Measurements from ENCODE around the gene GCDH.
A peak's percentile ranks its signal among the peaks of the same experiment; 100 is the strongest.

The GCDH gene

DNA sequence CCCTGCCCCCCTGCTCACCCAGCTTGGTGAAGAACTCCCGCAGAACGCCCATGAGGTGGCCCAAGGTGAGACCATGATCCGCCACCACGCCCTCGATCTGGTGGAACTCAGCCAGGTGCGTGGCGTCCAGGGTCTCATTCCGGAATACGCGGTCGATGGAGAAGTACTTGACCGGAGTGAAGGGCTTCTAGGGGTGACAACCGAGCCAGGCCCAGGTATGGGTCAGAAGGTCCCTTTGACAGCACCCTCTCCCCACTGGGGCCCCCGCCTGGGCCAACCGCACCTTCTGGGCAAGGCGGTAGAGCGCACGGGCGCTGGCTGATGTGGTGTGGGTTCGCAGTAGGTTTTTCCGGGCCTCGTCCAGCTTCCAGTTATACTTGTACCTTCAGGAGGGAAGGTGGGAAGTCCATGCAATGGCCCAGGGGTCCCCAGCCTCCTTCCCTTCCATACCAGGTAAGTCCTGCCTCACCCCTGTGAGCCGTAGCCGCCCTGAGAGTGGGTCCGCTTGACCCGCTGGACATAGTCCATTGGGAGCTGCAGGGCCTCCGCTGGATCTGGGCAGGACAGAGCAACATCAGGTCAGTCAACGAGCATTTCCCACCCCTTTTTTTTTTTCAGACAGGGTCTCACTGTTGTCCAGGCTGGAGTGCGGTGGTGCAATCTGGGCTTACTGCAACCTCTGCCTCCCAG is 33.8 kb downstream of the GCDH start:
- TF ChIP-seq, protein P1, sequence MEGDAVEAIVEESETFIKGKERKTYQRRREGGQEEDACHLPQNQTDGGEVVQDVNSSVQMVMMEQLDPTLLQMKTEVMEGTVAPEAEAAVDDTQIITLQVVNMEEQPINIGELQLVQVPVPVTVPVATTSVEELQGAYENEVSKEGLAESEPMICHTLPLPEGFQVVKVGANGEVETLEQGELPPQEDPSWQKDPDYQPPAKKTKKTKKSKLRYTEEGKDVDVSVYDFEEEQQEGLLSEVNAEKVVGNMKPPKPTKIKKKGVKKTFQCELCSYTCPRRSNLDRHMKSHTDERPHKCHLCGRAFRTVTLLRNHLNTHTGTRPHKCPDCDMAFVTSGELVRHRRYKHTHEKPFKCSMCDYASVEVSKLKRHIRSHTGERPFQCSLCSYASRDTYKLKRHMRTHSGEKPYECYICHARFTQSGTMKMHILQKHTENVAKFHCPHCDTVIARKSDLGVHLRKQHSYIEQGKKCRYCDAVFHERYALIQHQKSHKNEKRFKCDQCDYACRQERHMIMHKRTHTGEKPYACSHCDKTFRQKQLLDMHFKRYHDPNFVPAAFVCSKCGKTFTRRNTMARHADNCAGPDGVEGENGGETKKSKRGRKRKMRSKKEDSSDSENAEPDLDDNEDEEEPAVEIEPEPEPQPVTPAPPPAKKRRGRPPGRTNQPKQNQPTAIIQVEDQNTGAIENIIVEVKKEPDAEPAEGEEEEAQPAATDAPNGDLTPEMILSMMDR (IDR thresholded peaks at IDR 0.05; ENCODE audit: control insufficient read depth, insufficient read depth, low read depth, low read length, missing control alignments), result no peak
- no peak for DNase-seq (ENCODE audit: low read depth)
- no peak overlapping the region for H3K4me3 ChIP-seq (ENCODE audit: control insufficient read depth, low read depth, low read length)

DNA sequence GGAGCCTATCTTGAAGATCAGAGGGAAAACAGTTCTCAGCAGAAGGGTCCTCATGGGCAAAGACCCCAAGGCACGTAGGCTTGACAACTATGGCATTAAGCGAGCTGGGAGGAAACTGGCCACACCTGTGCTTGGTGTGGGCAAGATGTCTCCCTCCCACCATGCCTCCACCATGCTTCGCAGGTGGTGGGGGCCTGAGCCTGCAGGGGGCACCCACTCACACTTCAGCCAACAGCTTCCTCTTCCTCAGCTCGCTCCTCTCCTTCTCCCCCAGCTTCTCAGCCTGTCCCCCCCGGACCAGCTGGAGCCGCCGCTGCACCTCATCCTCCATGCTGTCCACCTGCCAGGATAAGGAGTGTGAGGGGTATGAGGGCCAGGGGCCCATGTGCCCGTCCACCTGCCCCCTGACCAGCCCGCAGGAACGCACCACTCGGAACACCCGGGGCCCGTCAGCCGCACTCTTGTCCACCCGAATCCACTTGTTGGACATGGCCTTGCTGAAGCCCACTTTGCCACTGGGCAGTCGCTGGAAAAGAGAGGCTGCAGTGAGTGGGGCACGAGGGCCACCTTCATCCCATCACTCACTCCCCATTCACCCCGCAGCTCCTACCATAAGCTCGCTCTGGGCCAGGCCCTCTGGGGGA is 39.2 kb downstream of the GCDH start:
- TF ChIP-seq, protein P1 (IDR thresholded peaks at IDR 0.05; ENCODE audit: control insufficient read depth, insufficient read depth, low read depth, low read length, missing control alignments), result no peak
- DNase-seq (ENCODE audit: low read depth), result no peak
- H3K4me3 ChIP-seq (ENCODE audit: control insufficient read depth, low read depth, low read length), result no peak overlapping the region

DNA sequence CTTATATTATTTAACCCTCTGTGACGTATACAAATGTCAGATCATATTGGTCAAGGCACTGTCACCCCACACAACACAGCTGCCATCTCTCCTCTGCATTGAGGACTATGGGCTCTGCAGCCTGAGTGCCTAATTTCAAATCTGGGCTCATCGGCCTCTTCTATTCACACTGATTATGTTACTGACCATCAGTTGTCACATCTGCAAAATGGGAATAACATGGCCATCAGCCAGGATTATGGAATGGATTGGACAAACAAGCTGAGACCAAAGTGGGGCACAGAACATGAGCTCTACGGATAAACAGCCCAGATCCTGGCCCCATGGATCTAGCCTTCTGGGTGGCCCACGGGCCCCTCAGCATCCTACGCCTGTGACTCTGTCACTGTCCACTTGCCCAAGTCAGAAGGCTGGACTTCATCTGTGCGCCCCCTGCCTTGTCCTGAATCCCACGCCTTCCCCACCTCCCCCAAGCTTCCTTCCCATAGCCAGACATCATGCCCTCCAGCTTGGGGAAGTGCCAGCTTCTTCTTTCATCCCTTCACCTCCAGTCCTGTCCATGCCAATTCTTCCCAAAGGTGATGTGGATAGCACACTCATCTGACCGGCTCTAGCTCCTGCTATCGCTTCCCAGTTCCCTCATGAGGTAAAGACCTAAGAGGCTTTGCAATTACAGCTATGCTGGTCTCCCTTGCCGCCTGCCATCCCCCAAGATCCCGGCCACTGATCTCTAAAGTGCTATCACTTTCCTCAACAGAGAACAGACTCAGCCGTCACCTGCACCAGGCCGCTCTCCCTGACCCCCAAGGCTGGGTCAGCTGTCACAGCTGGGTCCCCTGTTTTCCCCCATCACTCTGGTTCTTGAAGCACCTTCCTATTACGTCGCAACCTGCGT is 41.7 kb downstream of the GCDH start:
- H3K4me3 ChIP-seq (ENCODE audit: control insufficient read depth, low read depth, low read length), result peak overlapping the region; percentile 89
- no peak for DNase-seq (ENCODE audit: low read depth)
- TF ChIP-seq, protein P1 (IDR thresholded peaks at IDR 0.05; ENCODE audit: control insufficient read depth, insufficient read depth, low read depth, low read length, missing control alignments), result no peak

DNA sequence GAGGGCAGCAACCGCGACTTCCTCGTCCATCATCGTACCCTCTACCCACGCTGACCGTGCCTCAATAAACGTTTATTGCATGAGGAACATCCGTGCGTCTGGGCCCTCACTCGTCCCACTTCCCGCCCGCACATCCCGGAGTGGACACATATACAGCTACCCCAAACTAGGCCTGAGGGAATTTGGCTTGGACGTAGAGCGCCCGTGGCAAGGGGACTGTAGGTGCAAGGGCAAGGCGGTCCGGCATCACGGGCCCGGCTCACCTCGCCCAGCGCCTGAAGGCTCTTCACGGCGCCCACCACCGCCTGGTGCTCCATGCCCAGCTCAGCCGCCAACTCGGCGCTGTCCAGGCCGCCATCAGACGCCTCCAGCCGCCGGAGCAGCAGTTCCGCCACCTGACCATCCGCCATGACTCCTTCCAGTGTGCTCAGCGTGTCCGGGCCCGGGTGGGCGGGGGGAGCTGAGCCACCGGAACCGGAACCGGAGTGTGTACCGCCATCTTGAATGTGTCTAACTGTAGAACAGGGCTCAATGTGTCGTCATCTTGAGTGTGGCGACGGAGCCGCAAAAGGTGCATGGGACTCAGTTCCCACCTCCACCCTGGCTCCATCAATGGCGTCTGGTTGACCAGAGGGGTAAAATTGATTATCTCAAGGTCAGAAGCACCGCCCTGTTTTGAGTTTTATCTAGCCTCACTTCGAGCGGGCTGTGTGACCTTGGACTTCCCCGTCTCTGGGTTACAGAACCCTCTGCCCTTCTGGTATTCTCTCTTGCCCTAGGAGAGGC is 42.5 kb downstream of the GCDH start, which contains the start of gene FARSA:
FARSA (minus strand) TSS at position 425 of the 786 bp plus-strand sequence; CDS start at position 410, 15 bp downstream.
- TF ChIP-seq, protein P1 (IDR thresholded peaks at IDR 0.05; ENCODE audit: control insufficient read depth, insufficient read depth, low read depth, low read length, missing control alignments), result no peak
- no peak for DNase-seq (ENCODE audit: low read depth)
- peak within 1 kb of the TSS; percentile 89 for H3K4me3 ChIP-seq (ENCODE audit: control insufficient read depth, low read depth, low read length)

DNA sequence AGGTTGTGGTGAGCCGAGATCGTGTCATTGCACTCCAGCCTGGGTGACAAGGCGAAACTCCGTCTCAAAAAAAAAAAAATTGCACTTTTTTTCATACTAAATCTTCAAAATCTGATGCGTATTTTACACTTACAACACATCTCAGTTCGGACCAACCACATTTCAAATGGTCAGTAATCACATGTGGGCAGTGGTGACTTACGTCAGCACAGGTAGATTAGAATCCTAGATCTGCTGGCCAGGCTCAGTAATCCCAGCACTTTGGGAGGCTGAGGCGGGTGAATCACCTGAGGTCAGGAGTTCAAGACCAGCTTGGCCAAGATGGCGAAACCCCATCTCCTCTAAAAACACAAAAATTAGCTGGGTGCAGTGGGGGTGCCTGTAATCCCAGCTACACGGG is 44.1 kb downstream of the GCDH start:
- H3K4me3 ChIP-seq (ENCODE audit: control insufficient read depth, low read depth, low read length), result no peak overlapping the region
- TF ChIP-seq, protein P1 (IDR thresholded peaks at IDR 0.05; ENCODE audit: control insufficient read depth, insufficient read depth, low read depth, low read length, missing control alignments), result no peak
- no peak for DNase-seq (ENCODE audit: low read depth)

DNA sequence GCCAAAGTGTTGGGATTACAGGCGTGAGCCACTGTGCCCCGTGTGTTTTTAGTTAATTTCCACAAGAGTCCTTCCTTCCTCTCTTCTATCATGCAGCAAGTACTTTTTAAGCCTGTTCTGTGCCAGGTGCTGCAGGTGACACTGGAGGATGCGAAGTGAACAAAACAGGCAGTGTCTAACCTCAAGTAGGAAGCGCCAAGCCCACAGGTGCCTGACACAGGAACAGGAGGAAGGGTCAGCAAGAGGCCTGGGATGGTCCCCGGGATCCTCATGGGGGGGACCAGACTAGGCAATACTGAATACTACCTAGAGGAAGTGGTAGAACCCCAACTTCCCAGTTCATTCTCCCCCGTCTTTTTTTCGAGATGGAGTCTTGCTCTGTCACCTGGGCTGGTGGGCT is 45.6 kb downstream of the GCDH start:
- no peak overlapping the region for H3K4me3 ChIP-seq (ENCODE audit: control insufficient read depth, low read depth, low read length)
- no peak for DNase-seq (ENCODE audit: low read depth)

More for the DNA sequence above, 45.6 kb downstream of the GCDH start:
- TF ChIP-seq, protein P1 (IDR thresholded peaks at IDR 0.05; ENCODE audit: control insufficient read depth, insufficient read depth, low read depth, low read length, missing control alignments), result no peak
